Stimulated activated CD8-positive, alpha-beta memory T cell treated with anti-CD3 and anti-CD28 coated beads, Interleukin-4, amount 100 ng/mL, for 4 hours (primary cell): ENCODE measurements around the gene CRISPLD2.

Experiments
- DNase-seq, 2 donors: peaks; one replicate each; pipeline ENCODE4 v3.0.0-alpha.2; 2020; ENCODE audit warnings: low read depth in 2 of 2, low spot score in 1 of 2

CRISPLD2 gene

DNA sequence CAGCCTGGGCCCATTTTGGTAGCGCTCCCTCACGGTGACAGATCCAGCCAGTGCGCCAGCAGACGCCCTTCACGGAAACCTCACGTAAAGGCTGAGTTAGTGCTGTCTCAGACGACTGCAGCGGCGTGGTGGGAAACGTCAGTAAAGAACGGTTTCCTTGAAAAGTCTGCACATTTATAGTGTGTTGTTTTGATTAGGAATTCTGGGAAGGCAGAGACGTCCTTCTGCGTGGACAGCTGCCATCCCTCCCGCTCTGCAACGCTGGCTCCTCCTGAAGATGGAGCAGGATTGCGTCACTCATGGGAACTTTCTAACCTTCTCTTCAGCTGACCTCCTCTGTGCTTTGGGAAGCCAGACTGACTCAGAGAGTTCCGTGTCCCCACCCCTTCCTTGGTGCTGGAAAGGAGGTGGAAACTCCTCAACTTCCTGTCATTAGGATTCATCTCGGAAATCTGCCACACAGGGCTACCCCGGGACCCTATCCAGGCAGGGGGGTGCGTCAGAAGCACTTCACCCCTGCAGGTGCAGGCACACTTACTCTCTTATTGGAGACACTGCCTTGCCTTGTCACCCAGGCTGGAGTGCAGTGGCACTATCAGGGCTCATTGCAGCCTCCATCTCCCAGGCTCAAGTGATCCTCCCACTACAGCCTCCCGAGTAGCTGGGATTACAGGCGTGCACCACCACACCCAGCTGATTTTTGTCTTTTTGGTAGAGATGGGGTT lies 24.3 kb upstream of the CRISPLD2 start:
- DNase-seq, result no peak

DNA sequence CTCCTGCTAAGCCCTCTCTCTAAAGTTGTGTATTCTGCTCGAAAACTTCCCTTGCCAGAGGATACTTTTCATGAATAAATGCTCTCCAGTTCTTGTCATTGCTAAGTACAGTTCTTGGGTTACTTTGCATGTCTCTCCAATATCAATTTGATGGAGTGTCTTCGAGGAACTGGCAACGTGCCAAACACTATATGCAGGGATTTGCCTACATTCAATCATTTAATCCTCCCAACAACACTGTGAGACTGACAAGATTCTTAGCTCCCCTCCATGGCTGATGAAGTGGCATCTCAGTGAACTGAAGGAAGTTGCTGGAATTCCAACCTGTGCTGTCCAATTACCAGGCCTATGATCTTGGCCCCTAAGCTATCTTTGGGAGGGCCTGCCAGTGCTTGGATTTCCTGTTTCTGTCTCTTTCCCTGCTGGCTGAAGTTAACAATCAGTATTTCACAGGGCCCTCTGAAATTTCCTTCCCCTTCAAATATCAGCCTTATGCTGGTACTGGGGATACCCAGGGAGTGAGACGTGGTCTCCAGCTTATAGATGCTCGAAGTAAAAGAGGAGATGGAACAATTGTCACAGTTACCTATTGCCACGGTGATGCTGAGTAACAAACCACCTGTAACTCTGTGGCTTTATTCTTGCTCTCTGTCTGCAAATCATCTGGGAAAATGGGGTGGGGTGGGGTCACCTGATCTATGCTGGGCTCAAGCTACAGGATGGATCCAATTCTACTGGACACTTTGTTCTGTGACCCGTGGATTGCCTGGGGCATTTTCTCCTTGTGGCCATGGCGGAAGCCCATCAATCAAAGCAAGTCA lies 19.4 kb upstream of the CRISPLD2 start:
- no peak for DNase-seq

GRCh38 chr16:84803146-84803545 lies 16.6 kb upstream of the CRISPLD2 start:
- DNase-seq, result no peak

DNA sequence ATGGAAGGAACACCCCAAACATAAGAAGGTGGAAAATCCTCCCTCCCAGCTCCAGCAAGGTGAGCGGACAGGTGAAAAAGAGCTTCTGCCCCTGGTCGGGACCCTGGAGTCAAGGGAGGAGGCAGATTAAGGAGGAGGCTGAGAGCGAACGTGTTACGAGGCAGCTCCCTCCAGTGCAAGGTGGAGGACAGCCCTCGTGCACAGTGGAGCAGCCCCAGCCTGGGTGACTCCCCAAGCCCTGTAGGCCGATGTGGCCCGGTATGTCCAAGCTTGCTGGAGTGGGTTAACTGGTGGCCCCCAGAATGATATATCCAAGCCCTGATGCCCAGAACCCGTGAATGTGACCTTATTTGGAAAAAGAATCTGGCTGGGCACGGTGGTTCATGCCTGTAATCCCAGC lies 15.5 kb upstream of the CRISPLD2 start:
- DNase-seq, result no peak

GRCh38 chr16:84806256-84806889 lies 13.4 kb upstream of the CRISPLD2 start:
- no peak for DNase-seq

GRCh38 chr16:84806890-84807258 lies 12.9 kb upstream of the CRISPLD2 start:
- no peak for DNase-seq

DNA sequence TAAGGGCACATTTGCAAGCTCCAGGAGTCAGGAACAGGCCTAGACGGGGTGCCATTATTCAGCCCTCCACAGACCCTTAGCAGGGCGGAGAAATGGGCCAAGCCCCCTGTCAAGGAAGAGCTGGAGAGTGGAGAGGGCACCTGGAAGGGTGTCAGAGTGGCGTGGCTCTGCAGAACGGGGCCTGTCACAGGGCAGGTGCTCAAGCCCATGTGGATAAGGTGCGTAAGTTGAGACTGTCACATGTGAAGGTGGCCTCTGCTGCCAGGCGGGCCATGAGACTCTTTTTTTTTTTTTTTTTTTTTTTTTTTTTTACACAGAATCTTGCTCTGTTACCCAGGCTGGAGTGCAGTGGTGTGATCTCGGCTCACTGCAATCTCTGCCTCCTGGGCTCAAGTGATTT lies 12.0 kb upstream of the CRISPLD2 start:
- DNase-seq, result no peak

- no peak for DNase-seq
These were observed 11.0 kb upstream of the CRISPLD2 start for GRCh38 chr16:84808826-84809225.

DNA sequence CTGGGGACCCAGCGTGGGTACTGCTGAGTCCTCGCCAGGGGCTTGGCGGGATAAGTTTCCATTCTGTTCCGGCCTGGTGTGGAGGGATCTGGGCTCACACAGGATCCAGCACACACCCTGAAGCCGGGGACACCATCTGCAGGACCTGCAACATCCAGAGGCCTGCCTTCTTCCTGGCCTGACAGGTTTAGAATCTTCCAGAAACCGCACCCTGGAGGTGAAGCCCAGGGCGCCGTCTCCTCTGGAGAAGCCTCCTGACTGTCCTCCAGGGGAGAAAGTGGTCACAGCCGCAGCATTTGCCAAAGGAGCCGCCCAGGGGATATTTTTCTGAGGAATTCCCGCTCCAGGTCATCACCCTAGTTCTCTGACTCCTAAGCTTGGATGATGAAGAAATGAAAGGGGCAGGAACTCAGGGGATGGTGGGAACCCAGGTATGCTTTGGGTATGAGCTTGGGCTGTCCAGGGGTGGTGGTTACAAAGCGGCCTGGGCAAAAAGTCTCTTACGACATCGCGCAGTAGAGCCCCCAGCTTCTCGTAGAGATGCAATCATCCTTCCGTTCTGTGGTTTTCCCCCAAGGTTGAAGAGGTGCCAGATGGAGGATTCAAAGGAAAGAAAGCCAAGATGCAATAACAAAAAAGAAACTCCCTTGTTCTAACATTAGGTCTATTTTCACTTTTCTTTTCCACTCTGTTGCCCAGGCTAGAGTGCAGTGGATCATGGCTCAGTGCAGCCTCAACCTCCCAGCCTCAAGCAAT lies 9.1 kb upstream of the CRISPLD2 start:
- DNase-seq, result no peak

DNA sequence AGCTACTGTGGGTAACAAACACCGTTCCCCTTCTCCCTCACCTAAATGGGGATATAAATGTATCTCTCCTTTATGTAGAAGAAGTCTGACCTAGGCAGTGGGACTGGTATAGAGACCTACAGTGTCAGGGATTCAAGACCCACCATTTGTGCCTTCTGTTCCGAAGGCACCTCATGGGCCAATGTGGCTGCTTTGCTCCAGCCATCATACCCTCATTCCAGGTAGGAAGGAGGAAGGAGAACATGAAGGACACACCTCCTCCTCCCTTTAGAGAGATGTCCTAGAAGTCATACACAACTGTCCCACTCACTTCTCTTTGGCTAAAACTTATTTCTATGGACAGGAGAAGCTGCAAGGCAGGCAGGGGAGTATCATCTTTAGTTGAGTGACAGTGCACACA lies 8.3 kb upstream of the CRISPLD2 start:
- no peak for DNase-seq

DNA sequence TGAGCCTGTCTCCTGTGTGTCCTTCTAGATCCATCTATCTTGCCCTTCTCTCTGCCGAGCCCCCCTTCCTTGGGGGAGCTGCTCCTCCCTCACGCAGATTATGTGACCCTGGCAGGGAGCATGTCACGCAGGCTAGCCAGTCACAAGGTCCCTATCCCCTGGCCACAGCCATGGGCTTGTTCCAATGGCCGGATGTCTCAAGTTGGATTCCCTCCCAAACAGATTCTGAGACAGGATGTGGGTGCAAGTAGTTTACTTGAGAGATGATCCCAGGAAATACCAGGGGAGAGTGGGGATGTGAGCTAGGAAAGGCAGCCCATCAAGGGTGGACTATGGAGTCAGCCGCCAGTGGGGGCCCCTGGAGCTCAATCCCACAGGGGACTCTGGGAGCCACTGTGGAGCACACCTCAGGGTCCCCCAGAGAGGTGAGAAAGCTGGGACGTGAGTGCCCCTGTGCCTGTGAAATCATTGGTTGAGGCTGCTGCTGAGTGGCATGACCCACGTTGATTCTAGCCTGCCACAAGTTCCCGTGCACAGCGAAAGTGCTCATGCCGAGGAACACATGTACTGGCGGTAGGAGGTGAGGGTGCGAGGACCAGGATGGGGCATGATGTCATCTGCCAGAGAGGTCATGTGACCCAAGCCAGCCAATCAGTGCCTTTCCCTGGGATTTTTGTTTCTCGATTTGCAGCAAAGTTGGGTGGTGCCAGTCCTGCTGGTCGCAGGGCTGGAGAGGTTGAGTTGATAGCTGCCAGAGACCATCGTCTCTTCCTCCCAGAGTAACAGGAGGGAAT lies 6.4 kb upstream of the CRISPLD2 start:
- DNase-seq, result no peak

GRCh38 chr16:84815462-84815861 lies 4.3 kb upstream of the CRISPLD2 start:
- DNase-seq, result no peak

GRCh38 chr16:84816023-84816422 lies 3.8 kb upstream of the CRISPLD2 start:
- no peak for DNase-seq

GRCh38 chr16:84816485-84816884 lies 3.3 kb upstream of the CRISPLD2 start:
- DNase-seq, result no peak

- no peak for DNase-seq
These were observed 2.6 kb upstream of the CRISPLD2 start for GRCh38 chr16:84817206-84817605.

GRCh38 chr16:84817613-84818012 lies 2.2 kb upstream of the CRISPLD2 start:
- no peak for DNase-seq

GRCh38 chr16:84818133-84818532 lies 1.7 kb upstream of the CRISPLD2 start:
- no peak for DNase-seq

- DNase-seq, result no peak
These were observed 669 bp upstream of the CRISPLD2 start for GRCh38 chr16:84818989-84819643.

GRCh38 chr16:84820305-84820684 lies 510 bp downstream of the CRISPLD2 start:
- no peak for DNase-seq

- no peak for DNase-seq
These were observed 986 bp downstream of the CRISPLD2 start for GRCh38 chr16:84820771-84821170.
